Ovary (tissue), 9 donors: ENCODE results near the gene EXT2. TPM values are rescaled to one million over a fixed set of nuclear protein-coding genes. Genes with fewer than 3 reads are reported as not detected.
A peak's percentile ranks its signal among the peaks of the same experiment; 100 is the strongest.

Experiments used
- DNase-seq, 5 donors: peaks; one replicate each; pipeline ENCODE4 v3.0.0-alpha.2; 2019 to 2020
- H3K27ac ChIP-seq, 2 donors: fragments of 200-600 bp; one replicate each; pipeline versions ENCODE4 v1.5.1 to v1.8.0; 2019 to 2022
- H3K27me3 ChIP-seq: fragments of 200-600 bp; one replicate; pipeline ENCODE4 v1.8.0; 2022
- H3K36me3 ChIP-seq: fragments of 200-600 bp; sonication (generic); one replicate; pipeline ENCODE4 v1.5.1; 2019
- H3K4me1 ChIP-seq: one replicate; pipeline ENCODE4 v1.8.1; 2013; ENCODE audit warnings: mild to moderate bottlenecking, moderate library complexity; ENCODE audit not compliant: insufficient read depth
- H3K4me3 ChIP-seq: fragments of 200-600 bp; sonication (generic); one replicate; pipeline ENCODE4 v1.5.1; 2017
- H3K9me3 ChIP-seq, 2 donors: fragments of 200-600 bp in 1 of 2; sonication (generic) in 1 of 2; one replicate each; pipeline versions ENCODE4 v1.5.1 to v1.8.1; 2013 to 2019; ENCODE audit warnings: mild to moderate bottlenecking in 1 of 2, moderate library complexity in 1 of 2
- CTCF ChIP-seq, 3 donors: fragments of 450-650 bp in 2 of 3; fragments of 200-600 bp in 1 of 3; IDR thresholded peaks; one replicate each; pipeline versions ENCODE4 v1.5.1 to v1.8.0; 2016 to 2022; ENCODE audit warnings: antibody characterized with exemption in 3 of 3, mild to moderate bottlenecking in 1 of 3
- EP300 ChIP-seq: sonication (generic); formaldehyde crosslinking; IDR thresholded peaks from one replicate; pipeline ENCODE4 v1.6.1; 2017; ENCODE audit warnings: antibody characterized with exemption
- POLR2A ChIP-seq: fragments of 450-650 bp; IDR thresholded peaks from one replicate; pipeline ENCODE4 v1.6.1; 2017; ENCODE audit warnings: antibody characterized with exemption, mild to moderate bottlenecking, moderate library complexity
- WGBS, 3 donors: extraction: QIAGEN DNeasy Blood & Tissue Kit in 1 of 3; methylation state at CpG; one replicate each; pipeline versions ENCODE4 v1.1.5 to v1.1.7; 2013 to 2017; 5-methylcytosine and 5-hydroxymethylcytosine counted together
- intact Hi-C, 4 donors: fragments of 100-400 bp; cut with DNase I; formaldehyde crosslinking; loops; one replicate each; pipeline versions ENCODE4 v1.11.0 to v1.15.1; 2022 to 2023
- polyA plus RNA-seq, 2 donors: library from polyadenylated mRNA; stranded (reverse); fragments of 200-250 nt in 1 of 2; fragments of 350-450 nt in 1 of 2; fragmentation: Illumina TruSeq in 1 of 2; extraction: RNeasy Lipid Tissue Mini Kit (QIAGEN cat#74804) in 1 of 2; gene quantifications; one replicate each; pipeline ENCODE4 v1.2.3, GENCODE V29; 2013 to 2014
- total RNA-seq, 7 donors: library from RNA; depleted of rRNA in 2 of 7; stranded (reverse); fragments of >200 nt in 2 of 7; fragmentation: NEBNext Ultra II Directional in 3 of 7; extraction: Animal tissue kit (Norgen Biotek cat#: 25700) in 3 of 7; gene quantifications; one replicate each; pipeline versions ENCODE4 v1.1.0 to v1.2.4, GENCODE V29; 2016 to 2023
- donor health status: DM: no; HTN: no; CAD: no; lungs with moderate emphysema.
- donor health status: DM: no; HTN: no; CAD: no.
- donor health status: Bipolar disorder and iron deficiency.
- donor health status: DM: yes; HTN: yes; CAD: no.
- donor health status: DM: no; HTN: no; CAD: no.
- donor health status: DM: yes; HTN: yes; CAD: no.

The EXT2 gene
- total and polyA plus RNA-seq, 9 donors: 38.0 to 88.8 (median 47.1) TPM

GRCh38 chr11:44101098-44101497 is 5.6 kb downstream of the EXT2 start:
- no peak overlapping the region for H3K27ac ChIP-seq
- TF ChIP-seq CTCF (IDR thresholded peaks at IDR 0.05) (no peak), EP300 (no peak), POLR2A (no peak)
- DNase-seq: no peak
- no peaks in the 10 kb centered on the region for H3K9me3 ChIP-seq
- no peaks in the 10 kb centered on the region for H3K27me3 ChIP-seq
- intact Hi-C loops: loop anchor here in 3 of 4 donors (10.0 kb wide), 2 partner anchors 434 to 514 kb away; no protein-coding TSS in a partner anchor
- 73 to 86% (median 78%) methylated on average over 2 of the region's 2 CpGs for WGBS, 3 donors
- peaks cover 3% of the 10 kb centered on the region for H3K4me1 ChIP-seq
- H3K4me3 ChIP-seq: no peak overlapping the region
- H3K36me3 ChIP-seq: no peaks in the 10 kb centered on the region

GRCh38 chr11:44104481-44105294 is 9.2 kb downstream of the EXT2 start:
- 92 to 93% (median 93%) methylated on average over 5 of the region's 5 CpGs for WGBS, 3 donors

GRCh38 chr11:44108260-44108659 is 12.8 kb downstream of the EXT2 start:
- DNase-seq: no peak
- H3K27ac ChIP-seq: no peak overlapping the region
- H3K27me3 ChIP-seq: no peaks in the 10 kb centered on the region
- no peaks in the 10 kb centered on the region for H3K36me3 ChIP-seq
- peaks cover 1% of the 10 kb centered on the region for H3K4me1 ChIP-seq
- intact Hi-C loops: loop anchor here (5.0 to 10.0 kb wide), 3 partner anchors 427 to 891 kb away; no protein-coding TSS in a partner anchor
- TF ChIP-seq CTCF (IDR thresholded peaks at IDR 0.05): no peak
- TF ChIP-seq EP300: no peak
- TF ChIP-seq POLR2A: no peak
- H3K4me3 ChIP-seq: no peak overlapping the region
- 87 to 93% (median 92%) methylated on average over 6 of the region's 6 CpGs for WGBS, 3 donors
- no peaks in the 10 kb centered on the region for H3K9me3 ChIP-seq

More at GRCh38 chr11:44104481-44105294, 9.2 kb downstream of the EXT2 start:
- Histone ChIP-seq H3K4me3 (no peak overlapping the region), H3K9me3 (no peaks in the 10 kb centered on the region), H3K27ac (no peak overlapping the region), H3K36me3 (no peaks in the 10 kb centered on the region), H3K27me3 (no peaks in the 10 kb centered on the region), H3K4me1 (peaks cover 1% of the 10 kb centered on the region)
- intact Hi-C loops: loop anchor here (5.0 to 10.0 kb wide), 3 partner anchors 430 to 887 kb away; no protein-coding TSS in a partner anchor
- TF ChIP-seq EP300 (no peak), CTCF (IDR thresholded peaks at IDR 0.05) (no peak), POLR2A (no peak)
- DNase-seq: no peak

GRCh38 chr11:44110231-44110679 is 14.8 kb downstream of the EXT2 start:
- no peaks in the 10 kb centered on the region for H3K36me3 ChIP-seq
- no peak for TF ChIP-seq EP300
- TF ChIP-seq CTCF (IDR thresholded peaks at IDR 0.05): peak; percentile 14 to 44 (median 29)
- no peak overlapping the region for H3K27ac ChIP-seq
- peak; percentile 19 to 54 (median 43) for DNase-seq
- H3K4me3 ChIP-seq: no peak overlapping the region
- H3K4me1 ChIP-seq: peaks cover 1% of the 10 kb centered on the region
- intact Hi-C loops: loop anchor here in 1 of 4 donors (5.0 kb wide), 1 partner anchor 427 kb away; no protein-coding TSS in a partner anchor
- H3K9me3 ChIP-seq: no peaks in the 10 kb centered on the region
- no peaks in the 10 kb centered on the region for H3K27me3 ChIP-seq
- WGBS, 3 donors: 7 to 10% (median 9%) methylated on average over 4 of the region's 4 CpGs
